HG03159 (cell line): ENCODE results near the gene COL6A3.

Source experiments
- ATAC-seq: cut with Tn5 transposase; IDR thresholded peaks from one replicate; pipeline ENCODE4 v1.9.1; 2021; ENCODE audit warnings: mild to moderate bottlenecking, moderate library complexity; ENCODE audit not compliant: unreplicated experiment

The COL6A3 gene

DNA sequence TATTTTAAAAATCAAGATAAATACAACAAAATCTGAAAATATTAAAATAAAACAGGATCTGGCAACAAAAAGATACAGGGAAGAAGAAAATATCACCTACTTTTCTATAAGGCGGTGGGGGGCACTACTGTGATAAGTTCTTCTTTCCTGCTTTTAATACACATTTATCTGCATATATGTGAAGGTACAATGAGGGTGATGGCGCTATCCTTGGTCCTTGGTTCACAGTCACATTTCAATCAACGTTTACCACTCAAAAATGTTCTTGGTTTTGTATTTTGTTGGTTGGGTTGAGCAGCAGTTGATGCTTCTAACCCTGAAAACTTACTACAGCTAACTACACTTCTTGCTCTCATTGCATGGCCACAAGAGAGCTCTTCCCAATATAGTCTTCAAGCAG is 112.4 kb downstream of the COL6A3 start:
- ATAC-seq: no peak

DNA sequence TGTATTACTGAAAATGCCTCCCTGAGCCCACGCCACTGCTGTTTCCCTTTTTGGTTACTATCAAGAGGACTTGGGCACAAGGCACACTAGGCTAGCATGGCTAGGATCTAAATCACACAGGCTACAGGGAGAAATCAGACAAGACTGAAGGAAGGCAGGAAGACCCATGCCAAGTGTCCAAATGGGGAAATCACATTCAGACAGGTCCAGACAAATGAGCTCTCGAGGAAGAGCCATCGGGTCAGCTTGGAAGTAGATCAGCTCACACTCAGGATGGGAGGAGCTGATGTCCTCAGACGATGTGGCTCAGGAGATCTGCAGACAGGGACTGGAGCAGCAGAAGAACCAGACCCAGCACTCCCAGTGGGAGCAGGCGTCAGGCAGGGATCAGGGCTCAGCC is 113.2 kb downstream of the COL6A3 start:
- no peak for ATAC-seq

DNA sequence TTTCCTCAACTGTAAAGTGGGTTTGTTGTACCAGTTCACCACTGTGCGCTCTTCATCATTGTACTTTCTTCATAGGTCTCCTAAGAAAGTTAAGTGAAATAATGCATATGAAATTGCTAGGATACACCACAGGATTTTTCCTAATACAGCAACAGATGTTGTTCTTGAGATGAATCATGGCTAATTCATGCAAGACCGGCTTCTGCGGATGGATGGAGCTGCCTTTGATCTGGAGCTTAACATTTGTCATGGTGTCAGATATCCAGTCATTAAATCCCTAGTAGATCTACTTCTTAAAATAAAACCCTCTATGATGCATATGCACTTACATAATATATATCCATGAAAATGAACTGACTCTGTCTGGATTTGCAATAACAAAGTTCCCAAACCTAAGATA is 114.1 kb downstream of the COL6A3 start:
- ATAC-seq: no peak

DNA sequence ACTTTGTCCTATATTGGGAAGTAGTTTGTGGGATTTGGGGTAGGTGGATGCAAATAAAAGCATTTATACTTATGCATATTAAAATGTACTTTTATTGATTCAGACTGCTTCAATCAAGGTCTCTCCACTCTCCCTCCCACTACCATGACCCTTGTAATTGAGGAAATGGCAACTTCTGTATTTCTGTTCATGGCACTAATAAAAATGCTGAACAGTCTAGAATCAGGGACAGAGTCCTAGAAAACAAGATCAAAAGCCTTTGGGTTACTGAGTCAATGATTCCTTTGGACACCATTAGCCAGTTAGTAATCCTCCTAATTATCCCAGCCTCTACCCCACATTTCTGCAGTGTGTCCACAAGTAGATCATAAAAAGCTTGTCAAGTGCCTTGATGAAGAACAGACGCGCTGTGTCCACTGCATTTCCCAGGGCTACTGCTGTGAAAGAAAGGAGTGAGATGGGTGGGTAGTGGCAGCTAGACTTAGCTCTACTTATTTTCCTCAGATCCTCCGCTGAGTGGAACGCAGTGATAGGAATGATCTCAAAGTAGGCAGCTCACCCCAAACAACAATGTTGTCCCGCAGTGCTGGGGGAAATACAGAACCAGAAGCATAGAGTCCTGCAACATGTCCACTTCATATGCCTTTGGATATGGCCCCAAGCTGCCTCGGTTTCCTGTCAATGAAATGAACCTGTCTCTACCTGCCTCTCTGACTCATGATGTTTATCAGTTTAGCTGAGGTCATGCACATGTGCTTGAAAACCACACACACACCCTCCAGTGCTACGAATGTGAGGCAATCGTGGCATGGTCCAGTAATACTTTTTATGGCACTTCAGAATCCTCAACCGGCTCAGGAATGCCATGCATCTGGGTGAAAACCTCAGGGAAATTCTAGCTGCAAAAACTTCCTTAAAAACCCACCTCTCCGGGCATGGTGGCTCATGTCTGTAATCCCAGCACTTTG is 115.5 kb downstream of the COL6A3 start:
- ATAC-seq: no peak

DNA sequence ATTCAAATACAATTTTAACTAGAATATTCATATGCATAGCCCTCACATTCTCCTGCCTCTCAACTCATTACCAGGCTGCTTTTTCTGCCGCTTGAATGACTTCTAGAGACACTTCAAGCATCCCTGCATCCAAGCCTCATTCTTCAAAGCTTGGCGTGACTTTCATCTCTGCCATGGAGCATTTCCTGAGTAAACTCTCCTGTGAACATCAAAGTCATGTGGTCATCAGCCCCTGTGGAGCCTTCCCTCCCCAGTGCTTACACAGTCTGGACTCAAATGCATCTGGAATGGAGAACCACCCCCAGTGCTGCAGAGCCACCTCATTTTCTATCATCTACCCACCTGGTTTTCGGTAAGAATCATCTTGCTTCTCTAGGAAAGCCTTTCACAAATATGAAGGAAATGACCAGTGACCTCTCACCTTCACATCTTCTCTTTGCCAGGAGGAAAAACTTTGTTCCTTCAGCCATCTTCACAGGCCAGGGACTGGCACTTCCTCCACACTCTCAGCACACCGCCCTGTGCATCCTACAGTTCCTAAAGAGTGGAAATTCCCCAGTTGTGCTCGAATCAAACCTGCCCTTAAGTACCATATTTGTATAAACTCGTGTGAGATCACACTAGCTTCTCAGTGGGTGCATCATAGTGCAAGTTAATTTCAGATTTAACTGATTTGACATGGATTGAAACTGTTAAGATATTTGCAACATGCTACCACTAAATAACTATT is 116.4 kb downstream of the COL6A3 start:
- ATAC-seq: no peak

DNA sequence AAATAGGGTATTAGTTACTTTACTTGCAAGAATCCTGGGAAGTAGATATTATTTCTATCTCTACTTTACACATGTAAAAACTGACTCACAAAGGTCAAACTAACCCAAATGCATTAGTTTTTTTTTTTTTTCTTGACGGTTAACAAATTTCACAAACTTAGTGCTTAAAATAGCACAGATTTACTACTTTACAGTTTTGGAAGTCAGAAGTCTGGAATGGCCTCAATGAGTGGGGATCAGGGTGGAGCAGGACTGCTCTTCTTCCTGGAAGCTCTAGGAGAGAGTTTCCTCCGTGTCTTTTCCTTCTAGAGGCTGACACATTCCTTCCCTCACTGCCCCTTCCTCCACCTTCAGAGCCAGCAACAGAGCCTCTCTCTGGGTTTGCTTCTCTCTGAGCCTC is 117.2 kb downstream of the COL6A3 start:
- no peak for ATAC-seq

DNA sequence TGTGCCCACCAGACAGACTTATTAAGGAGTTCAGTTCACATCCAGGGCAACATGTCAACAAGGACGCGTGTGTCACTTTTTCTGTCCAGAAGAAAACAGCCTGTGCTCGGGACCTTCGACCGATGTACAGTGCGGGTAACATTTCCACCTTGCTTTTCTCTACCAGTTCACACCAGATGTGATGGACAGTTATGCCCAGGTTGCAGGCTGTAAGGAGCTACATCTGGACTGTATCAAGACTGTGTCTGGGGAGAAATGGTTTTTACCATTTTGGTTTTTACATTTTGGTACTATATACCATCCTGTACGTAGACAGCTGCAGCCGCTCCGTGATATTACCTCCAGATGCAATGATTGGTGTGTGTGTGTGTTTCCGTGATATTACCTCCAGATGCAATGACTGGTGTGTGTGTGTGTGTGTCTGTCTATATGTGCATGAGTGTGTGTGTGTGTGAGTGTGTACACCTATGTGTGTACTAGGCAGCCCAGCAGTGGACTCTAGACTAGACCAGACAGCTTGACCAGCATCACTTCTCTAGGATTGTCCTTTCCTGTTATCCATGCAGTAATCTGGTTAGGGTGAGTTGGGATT is 118.0 kb downstream of the COL6A3 start:
- no peak for ATAC-seq

DNA sequence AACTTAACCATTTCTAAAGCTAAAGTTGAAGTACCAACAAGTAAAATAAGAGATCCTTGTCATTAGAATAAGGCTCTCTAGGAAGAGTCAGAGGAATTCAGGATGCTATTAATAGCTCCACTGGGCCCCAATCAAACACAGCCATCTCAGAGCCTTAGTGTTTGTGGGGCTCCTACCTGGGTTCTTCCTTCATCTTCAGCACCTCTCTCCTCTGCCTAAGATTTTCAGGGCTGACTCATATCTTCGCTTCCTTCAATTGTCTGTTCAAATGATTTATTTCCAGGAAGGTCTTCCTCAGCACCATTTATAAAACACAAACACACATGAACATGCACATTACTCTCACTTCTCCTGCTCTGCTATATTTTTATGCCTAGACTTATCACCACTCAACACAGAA is 119.5 kb downstream of the COL6A3 start:
- no peak for ATAC-seq

DNA sequence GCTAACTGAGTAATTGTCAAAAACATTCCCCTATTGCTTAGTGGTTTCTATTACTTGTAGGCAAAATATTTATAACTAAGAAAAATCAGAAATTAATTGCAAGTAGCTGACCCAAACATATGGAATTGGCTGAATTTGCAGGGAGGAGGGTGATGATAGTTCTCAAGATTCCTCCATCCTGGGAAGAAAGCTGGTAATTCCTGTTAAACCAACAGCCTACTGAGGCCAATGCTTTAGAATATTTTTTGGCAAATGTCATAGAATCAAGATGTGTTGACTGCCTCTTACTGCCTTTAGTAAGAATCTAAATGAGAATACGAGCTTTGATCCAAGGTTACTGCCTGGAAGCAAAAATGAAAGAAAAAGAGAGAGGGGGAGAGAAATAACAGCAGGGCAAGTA is 120.0 kb downstream of the COL6A3 start:
- no peak for ATAC-seq

DNA sequence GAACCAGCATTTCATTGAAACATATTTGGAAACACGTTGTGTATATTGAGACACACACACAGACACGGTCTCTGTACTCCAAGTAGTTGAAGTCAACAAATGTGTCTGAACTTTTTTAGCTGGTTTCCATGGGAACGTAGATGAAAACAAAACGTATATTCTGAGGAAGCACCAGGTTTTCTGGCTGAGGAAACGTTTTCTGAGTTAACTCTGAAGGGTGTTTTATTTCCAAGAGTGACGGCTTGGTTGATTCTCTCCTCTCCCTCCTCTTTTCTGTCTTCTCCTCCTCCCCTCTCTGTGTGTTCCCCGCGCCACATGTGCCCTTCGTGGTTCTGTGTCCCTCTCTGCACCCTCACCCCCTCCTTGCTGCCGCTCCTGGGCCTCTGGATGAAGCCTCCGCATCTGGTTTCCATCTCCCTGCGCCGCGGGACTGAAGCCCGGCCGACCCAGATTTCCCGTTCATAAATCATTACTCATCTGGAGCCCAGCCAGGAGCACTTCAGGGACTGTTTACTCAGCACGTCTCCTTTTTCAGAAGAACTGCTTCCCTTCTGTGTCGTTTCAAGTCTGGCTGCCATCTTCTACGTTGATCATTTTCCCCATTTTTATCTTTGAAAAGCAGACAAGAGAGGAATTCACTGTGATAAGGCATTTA is 122.7 kb downstream of the COL6A3 start:
- ATAC-seq: no peak

DNA sequence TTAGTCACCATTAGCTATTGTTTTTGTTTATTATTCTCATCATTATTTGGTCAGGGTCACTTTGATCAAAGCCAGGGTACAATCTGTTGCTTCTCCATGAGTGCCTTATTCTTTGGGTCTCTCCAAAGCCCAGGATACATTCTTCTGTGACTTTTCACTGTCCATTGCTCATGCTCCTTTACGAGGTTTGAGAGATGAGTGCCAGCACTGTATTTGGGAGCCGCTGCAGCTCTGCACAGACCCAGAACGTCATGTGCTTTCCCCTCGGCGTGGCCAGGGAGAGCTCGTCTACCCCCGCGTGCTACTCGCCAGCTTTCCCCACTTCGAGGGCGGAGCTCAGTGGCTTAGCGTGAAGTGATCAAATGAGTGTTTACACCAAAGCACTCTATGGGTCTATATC is 123.7 kb downstream of the COL6A3 start:
- no peak for ATAC-seq

DNA sequence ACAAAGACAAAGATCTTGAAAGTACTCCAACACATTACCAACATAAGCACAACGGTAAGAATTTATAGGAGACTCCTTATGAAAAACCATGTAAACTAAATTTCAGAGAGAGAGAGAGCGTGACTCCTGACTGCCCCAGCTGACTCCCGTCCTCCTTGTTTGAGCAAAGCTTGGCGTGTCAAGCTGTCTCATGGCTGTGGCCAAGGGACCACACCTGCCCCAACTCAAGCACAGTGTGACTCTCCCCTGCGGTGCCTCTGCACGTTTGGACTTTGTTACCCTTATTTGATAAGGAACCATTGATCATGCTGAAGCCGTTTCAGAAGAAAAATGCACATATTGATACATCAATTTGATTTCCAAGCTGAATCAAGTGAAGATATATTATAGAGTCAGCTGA is 124.8 kb downstream of the COL6A3 start:
- no peak for ATAC-seq

DNA sequence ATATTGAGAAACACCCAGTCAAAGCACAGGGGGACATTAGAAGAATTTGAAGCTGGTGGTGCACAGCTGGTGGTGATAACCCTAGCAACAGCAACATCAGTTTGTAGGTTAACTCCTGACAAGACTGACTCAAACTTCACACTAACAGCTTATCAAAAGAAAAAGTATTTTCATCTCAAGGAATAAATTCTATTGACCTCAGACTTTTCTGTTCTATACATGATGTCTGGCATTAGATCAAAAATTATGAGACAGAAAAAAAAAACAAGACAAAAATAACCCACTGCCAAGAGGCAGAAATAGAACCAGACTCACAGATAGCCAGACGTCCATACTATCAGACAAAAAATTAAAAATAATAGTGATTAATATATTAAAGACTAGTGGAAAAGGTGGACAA is 126.1 kb downstream of the COL6A3 start:
- ATAC-seq: no peak

DNA sequence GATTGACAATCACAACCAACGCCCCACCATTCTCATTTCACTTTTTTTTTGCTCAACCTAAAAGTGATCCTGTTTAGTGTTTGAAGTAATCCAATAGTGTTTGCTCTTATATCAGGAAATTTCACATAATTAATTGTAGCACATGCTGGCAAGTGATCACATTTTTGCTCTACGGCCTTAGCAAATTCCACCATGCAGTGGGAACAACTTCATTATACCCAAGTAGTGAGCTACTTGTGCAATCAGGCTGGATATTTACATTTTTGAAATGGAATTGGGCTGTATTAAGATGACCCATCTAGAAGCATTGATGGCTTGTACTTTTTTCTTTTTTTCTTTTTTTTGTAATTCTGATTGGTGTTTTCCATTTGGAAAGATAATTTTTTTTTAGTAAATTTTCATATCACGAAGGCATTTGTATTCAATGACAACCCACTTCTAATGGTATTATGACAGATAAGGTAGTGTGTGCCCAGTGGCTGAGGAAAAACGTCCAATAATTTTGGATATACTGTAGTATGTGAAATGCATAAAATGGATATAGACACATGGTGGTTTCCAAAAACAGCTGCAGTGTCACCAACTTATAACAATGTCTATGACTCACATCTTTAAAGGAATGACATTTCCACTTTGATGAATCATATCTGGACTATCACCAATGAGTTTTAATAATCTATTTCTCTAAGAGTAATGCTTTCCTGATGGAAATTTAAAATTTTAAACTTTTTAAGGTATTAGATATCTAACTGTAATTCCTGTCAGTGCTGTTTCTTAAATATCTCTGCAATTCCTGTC is 130.6 kb downstream of the COL6A3 start:
- no peak for ATAC-seq

DNA sequence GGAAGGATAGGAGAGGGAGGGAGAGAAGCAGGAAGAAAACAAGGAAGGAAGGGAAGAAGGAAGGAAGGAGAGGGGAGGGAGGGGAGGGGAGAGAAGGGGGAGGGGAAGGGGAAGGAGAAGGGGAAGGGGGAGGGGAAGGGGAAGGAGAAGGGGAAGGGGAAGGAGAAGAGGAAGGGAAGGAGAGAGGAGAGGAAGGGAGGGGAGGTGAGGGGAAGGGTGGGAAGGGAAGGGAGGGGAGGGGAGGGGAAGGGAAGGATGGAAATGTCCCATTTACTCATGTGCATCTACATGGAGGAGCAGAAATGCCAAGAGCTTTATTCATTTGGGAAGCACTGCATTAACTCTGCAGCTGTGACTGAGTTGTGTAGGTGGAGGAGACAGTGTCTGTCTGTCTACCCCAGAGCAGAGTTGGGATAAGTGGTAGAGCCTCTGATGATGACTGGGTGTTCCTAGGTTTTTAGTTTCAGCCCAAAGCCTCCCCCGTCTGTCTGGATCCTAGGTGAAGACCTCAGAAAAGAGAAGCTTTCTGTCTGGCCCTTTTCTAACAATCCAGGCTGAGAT is 131.3 kb downstream of the COL6A3 start:
- no peak for ATAC-seq

DNA sequence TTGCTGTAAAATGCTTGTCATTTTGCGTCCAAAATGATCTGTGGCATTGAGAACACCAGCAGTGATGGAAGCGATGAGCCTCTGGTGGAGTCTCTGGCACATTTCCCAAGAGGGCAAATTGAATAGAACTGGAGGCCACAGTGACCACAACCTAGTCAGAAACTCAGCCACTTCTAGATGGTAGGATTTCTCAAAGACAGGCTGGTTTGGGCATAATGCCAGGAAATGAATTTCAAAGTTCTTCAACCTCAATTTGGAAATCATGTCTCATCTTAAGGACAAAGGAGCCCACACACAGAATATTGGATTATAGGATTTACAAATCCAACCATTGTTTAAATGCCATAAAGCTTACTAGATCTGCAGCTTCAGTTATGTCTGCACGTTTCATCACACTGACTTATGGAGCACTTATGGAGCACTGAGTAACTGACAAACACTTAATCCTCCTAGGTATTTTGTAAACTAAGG is 132.1 kb downstream of the COL6A3 start:
- ATAC-seq: no peak

DNA sequence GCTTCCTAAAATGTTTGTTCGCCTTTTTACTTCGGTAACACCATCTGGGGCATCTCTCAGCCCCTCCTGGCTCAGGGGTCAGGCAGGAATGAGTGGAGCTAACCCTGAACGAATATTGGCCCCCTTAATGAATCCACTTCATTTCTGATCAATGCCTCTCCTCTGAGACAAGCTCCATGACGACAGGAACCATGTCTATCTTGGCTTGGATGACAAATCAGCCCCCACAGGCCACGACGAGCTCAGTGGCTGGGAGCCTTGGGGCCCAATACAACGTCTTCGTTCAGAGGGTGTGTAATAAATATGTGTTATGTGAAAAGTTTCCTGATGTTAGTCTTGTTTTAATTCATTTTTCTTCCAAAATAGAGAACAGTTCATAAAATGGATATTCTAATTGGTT is 133.0 kb downstream of the COL6A3 start:
- no peak for ATAC-seq

DNA sequence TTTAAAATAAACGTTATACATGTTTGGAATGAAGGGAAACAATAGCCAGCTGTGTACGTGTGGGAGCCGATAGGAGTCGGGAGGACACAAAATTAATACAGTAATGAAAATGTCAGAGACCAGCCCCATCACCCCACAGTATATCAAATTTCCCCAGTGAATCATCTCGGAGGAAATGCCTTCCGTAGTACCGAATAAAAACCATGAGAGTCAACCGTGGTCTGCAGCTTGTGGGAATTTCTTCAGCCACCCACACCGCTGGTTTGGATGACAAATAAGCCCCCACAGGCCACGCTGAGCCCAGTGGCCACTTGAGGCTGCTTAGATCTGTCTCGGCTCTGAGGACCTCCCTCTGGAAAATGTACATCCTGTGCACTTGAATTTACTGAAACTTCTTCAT is 133.7 kb downstream of the COL6A3 start:
- ATAC-seq: no peak

DNA sequence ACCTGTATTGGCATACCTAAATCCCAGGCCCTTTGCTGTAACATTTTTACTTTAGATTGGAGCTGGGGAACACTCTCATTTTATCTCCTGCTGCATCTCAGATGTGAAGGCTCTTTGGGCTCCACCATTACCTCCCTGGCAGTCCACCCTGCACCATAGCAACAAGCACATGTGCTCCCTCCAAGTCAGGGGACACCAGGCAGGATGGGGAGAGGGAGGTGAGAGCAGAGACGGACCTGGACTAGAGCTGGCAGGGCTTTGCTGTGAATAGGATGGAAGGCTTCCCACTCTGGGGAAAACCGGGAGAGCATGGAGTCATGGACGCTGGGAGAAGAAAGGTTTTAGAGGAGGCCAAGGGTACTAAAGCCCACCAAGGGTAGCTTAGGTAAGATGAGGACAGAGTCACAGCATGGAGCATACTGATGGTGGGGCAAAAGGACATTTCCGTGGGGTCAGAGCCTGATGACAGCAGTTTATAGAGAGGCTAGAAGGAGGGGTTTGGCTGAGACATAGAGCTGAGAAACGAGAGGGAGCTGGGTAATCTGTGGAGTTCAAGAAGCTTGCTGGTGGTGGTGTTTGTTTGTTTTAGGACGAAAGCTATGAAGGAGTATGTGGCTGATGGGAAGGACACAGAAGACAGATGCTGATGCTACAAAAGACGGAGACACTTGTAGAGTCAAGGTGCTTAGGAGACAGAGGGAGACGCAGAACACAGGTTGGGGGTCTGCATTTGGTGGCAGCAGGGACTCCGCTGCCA is 134.8 kb downstream of the COL6A3 start:
- ATAC-seq: no peak
